ENCODE measurements around the gene FAF1.

FAF1 gene

GRCh38 chr1:50422946-50423669, 537.0 kb downstream of the FAF1 start, which contains the start of gene DMRTA2:
DMRTA2 (minus strand) TSS chr1:50423443; CDS start chr1:50421536, 1,907 bp downstream.
- DNase-seq, result peak; percentile 86

GRCh38 chr1:50422675-50422945, 537.5 kb downstream of the FAF1 start:
- DNase-seq, result no peak

- no peak for DNase-seq
Measured at GRCh38 chr1:50421768-50422674, 538.0 kb downstream of the FAF1 start.

DNA sequence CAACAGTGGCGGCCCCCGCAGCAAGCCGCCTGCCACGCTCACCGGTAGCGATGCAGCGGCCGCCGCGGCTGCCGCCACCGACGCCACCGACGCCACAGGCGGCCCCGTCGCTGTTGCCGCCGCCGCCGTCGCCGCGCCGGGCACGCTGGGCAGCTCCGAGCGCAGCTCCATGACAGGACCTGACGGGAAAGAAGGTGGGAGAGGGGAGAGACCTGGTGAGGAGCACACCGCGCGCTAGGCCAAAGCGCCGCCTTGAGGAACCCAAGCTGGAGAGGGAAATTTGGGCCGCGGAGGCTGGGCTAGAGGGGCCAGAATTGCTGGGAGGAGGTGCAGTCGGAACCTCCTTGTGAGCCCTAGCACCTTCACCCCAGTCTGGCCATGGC, 538.7 kb downstream of the FAF1 start:
- no peak for DNase-seq

DNA sequence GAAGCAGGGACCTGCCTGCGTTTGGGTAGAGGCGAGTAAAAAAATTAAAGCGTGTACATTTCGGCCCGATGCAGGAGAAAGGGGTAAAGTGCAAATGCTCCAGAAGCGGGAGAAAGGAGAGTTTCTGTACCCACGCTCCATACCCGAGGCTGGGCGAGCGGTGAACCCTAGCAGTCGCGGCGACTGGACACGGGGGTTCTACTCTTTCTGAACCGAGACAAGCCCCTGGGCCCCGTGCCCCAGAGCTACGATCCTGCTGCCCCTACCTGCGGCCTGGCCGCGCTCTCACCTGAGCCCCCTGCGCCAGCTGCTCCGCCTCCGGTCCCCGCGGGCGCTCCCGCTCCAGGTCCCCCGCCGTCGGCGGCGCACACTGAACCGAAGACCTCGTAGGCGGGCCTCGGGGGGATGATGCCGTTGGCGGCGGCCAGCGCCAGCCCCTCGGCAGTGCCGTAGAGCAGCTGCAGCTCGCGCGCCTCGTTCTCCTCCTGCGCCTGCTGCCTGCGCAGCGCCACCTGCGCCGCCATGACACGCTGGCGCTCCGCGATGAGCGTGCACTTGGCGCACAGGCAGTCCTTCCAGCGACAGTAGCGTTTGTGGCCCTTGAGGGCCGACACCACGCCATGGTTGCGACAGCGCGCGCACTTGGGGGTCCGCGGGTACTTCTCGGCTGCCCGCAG, 539.2 kb downstream of the FAF1 start:
- DNase-seq, result no peak

- DNase-seq, result no peak
Measured at GRCh38 chr1:50419907-50420677, 540.0 kb downstream of the FAF1 start.

DNA sequence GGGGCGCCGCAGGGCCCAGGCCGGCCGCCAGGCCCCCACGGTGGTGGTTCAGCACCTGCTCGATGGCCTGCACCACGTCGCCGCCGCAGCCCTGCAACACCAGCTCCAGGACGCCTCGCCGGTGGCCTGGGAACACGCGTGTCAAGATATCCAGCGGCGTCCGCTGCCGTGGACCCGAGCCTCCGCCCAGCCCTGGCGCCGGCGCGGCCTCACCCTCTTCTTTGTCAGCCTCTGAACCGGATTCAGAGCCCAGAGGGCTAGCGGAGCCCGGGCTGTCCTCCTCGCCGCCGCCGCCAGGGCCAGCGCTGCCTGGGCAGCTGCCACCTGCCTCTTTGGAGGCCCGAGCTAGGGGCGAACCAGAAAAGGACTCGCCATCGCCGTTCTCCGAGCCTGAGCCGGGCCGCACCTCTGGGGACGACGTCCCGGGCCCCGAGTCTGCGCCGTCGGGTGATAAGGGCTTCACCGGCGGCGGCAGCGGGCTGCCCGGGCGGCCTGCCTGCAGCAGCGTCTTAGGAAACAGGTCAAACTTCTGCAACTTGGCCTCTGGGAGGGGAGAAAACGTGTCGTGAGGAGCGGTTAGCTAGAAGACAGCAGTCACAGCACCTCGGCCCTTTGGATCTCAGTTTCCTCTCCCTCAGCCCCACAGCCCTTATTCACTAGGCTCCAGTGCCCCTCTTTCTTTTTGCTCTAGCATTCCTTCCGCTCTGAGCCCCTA, 540.7 kb downstream of the FAF1 start:
- DNase-seq, result peak; percentile 77

GRCh38 chr1:50418600-50419109, 541.4 kb downstream of the FAF1 start:
- DNase-seq, result peak; percentile 70

GRCh38 chr1:50417946-50418599, 542.0 kb downstream of the FAF1 start:
- DNase-seq, result no peak

- no peak for DNase-seq
Measured at GRCh38 chr1:50417507-50417906, 542.6 kb downstream of the FAF1 start.

DNA sequence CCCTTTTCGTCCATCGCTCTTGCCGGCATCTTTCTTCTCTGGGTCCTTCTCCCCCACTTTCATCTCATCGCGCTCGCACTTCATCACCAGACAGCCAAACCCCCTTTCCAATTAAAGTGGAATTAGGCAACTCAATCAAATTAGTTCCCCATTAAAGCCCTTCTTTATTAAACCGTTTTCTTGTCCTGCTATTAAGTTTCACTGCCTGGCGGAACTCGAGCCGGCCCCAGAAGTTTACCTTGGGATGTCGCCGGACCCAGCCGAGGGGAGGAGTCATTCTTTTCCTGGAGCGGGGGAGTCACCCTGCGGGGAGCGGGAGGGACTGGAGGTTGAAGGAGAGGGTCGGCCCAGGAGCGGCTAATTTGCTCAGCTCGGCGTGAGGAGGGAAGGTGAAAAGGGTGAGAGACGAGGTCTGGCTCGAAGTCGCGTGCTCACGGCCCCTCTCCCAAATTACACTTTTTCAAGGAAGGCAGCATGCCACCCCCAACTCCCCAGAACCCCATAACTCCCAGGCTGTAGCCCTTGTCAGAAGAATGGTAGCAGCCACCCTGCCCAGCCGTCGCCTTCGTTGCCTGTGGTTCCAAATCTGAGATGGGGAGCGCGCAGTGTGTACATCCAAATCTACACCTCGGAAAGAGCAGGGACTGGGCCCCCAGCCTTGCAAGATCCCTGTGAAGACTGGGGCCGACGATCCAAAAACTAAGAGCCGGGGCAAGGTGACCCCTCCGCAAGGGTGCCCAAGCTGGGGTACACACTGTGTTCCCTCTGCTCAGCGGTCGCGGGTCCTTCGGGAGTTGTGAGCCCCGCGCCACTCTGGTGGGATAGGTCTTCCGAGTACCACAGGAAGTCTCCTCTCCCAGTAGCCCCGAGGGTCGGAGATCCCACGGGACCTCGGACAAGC, 543.3 kb downstream of the FAF1 start:
- no peak for DNase-seq

DNA sequence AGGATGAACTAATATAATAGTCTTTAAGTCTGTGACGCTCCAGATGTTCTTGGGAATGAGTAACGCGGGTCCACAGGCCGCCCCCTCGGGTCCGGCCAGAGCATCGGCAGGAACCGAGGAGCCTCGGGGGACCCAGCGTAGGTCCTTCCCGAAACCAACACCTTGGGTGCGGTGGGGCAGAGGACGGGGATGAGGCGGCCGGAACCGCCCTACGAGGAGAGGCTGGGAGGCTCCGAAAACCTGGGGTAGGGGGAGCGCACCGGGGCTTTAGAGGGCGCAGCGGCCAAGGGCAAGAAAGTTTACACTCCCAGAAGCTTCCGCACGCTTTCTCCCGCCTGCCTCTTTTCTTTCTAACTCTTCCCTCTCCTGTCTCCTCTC, 543.9 kb downstream of the FAF1 start:
- no peak for DNase-seq

DNA sequence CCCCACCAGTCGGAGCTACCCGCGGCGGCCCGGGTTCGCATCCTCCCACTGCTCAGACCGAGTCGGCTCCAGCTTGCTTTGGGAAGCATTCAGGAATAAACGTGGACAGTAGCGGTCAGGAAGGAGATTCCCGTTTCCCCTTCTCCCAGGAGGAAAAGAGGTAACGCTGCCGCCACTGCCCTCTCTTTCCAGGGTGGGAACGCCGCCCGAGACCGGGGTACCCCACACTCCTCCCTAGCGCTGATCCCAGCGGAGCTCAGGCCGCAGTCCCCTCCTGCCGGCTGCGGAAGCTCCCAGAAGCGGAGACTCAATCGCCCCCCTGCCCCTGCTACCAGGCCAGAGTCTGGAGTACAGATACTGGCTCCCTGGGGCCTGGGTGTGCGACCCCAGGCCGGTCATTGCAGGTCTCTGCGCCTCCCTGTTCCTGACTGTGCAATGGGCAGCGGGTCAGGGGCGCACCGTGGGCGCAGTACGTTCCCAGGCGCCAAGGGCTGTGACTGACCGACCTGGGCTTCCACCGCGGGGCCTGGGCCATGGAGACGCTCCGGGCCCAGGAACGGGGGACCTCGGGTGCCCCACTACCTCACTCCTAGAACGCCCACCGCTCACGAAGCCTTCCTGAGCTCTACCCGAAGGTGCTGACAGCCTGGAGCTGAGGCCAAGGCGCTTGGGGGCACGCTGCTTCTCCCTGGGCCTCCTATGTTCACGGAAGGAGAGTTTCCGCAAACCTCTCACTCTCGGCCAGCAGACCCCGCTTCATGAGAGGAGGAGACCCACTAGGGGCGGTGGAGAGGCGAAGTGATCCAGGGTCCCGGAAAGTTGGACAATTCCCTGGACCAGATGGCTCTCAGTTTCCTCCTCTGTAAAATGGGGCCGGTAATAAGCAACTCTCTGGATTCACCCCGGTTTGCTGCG, 544.6 kb downstream of the FAF1 start:
- DNase-seq, result no peak

DNA sequence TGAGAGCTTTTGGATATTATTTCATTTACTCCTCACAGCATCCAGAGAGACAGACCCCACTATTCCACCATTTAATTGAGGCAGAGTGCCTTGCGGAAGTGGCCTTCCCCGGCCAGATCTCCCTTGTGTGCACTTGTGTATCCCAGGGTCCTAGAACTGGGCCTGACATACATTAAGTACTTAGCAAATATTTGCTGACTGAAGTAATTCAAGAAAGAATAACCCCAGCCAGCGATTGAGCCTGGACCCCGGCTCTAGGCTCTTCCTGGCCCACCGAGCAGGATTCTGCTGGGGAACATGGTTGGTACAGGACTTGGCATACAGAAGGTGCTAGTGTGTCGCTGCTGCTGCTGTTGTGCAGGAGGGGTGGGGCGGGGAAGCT, 545.2 kb downstream of the FAF1 start:
- DNase-seq, result no peak

- DNase-seq, result no peak
Measured at GRCh38 chr1:50412813-50413476, 547.1 kb downstream of the FAF1 start.

GRCh38 chr1:50405814-50406213, 554.3 kb downstream of the FAF1 start:
- DNase-seq, result no peak

DNA sequence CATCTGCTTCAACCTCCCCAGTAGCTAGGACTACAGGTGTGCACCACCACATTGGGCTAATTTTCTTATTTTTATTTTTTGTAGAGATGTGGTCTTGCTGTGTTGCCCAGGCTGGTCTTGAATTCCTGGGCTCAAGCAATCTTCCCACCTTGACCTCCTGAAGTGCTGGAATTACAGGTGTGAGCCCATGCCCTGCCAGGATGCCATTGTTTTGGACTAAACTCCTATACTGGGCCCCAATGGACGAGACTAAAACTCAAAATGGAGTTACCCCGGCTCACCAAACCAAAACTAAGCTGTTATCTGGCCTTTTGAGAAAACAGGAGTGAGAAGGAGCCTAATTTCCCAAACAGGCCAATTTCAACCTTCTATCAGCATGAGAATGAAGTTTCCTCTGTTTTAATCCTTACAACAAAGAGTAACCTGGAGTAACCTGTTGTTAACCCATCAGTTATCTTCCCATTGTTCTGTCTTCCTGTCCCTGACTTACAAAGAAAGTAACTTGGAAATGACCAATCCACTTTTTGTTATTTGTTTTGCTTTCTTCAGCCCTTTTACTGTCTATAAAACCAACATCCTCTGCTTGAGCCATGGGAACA, 566.4 kb downstream of the FAF1 start:
- no peak for DNase-seq
